Body of pancreas (tissue), 4 donors: Measurements from ENCODE around the gene ZNF277. TPM values are rescaled to one million over a fixed set of nuclear protein-coding genes. Genes with fewer than 3 reads are reported as not detected.

ENCODE experiments used
- ATAC-seq: fragments of 150-250 bp; one replicate; pipeline ENCODE4 v1.9.1; 2016
- DNase-seq, 4 donors: peaks; one replicate each; pipeline ENCODE4 v3.0.0-alpha.2; 2019
- H3K27ac ChIP-seq, 4 donors: fragments of 200-600 bp; sonication (generic); 1 replicate in 3 of 4; 2 replicates in 1 of 4; pipeline versions ENCODE4 v1.5.1 to v1.6.1; 2016 to 2019; ENCODE audit warnings: mild to moderate bottlenecking in 1 of 4, mixed read lengths in 1 of 4, moderate library complexity in 1 of 4
- H3K27me3 ChIP-seq, 2 donors: fragments of 200-600 bp; sonication (generic); one replicate each; pipeline ENCODE4 v1.6.0; 2016; ENCODE audit warnings: mild to moderate bottlenecking in 1 of 2
- H3K36me3 ChIP-seq, 2 donors: fragments of 200-600 bp; sonication (generic); replicated peaks in 1 of 2; 2 replicates each; pipeline ENCODE4 v1.5.1; 2016; ENCODE audit warnings: low read depth in 2 of 2; ENCODE audit not compliant: insufficient read depth in 1 of 2
- H3K4me1 ChIP-seq: fragments of 200-600 bp; sonication (generic); one replicate; pipeline ENCODE4 v1.6.0; 2016
- H3K4me3 ChIP-seq, 2 donors: fragments of 200-600 bp; sonication (generic); 1 replicate in 1 of 2; 2 replicates in 1 of 2; pipeline ENCODE4 v1.5.1; 2016 to 2019
- H3K9me3 ChIP-seq, 3 donors: fragments of 200-600 bp; sonication (generic); 1 replicate in 2 of 3; 2 replicates in 1 of 3; pipeline ENCODE4 v1.5.1; 2016
- CTCF ChIP-seq, 7 experiments: fragments of 450-650 bp in 4 of 7; fragments of 200-600 bp in 3 of 7; sonication (generic) in 3 of 7; IDR thresholded peaks; one replicate each; pipeline ENCODE4 v1.5.1; 2016 to 2019; ENCODE audit warnings: antibody characterized with exemption in 7 of 7
- POLR2A ChIP-seq, 3 donors: fragments of 450-650 bp; IDR thresholded peaks; one replicate each; pipeline ENCODE4 v1.6.1; 2016; ENCODE audit warnings: antibody characterized with exemption in 3 of 3, mild to moderate bottlenecking in 2 of 3
- WGBS, 2 donors: methylation state at CpG; one replicate each; pipeline ENCODE4 v1.1.5; 2017; 5-methylcytosine and 5-hydroxymethylcytosine counted together
- intact Hi-C: fragments of 100-400 bp; cut with DNase I; formaldehyde crosslinking; loops from one replicate; pipeline ENCODE4 v1.15.1; 2023
- total RNA-seq, 2 donors: library from RNA; depleted of rRNA; stranded (reverse); fragments of >200 nt; gene quantifications; one replicate each; pipeline ENCODE4 v1.1.0, GENCODE V29; 2016

ZNF277 gene
- total RNA-seq, 2 donors from 2014 or later, result 12.9 to 34.0 TPM

- Histone ChIP-seq H3K27me3 (no peaks in the 10 kb centered on the region), H3K4me1 (no peaks in the 10 kb centered on the region), H3K4me3 (no peak overlapping the region), H3K27ac (no peak overlapping the region), H3K36me3 (no peaks in the 10 kb centered on the region), H3K9me3 (no peaks in the 10 kb centered on the region)
- TF ChIP-seq CTCF (IDR thresholded peaks at IDR 0.05) (no peak), POLR2A (IDR thresholded peaks at IDR 0.05) (no peak)
- intact Hi-C loops, result no loop called here
- DNase-seq (no peak), ATAC-seq (no peak)
Measured at GRCh38 chr7:112193915-112194502, 12.5 kb upstream of the ZNF277 start.

GRCh38 chr7:112195717-112196116 lies 10.8 kb upstream of the ZNF277 start:
- no peak for DNase-seq
- ATAC-seq, result no peak
- Histone ChIP-seq H3K27ac (no peak overlapping the region), H3K4me1 (no peaks in the 10 kb centered on the region), H3K9me3 (no peaks in the 10 kb centered on the region), H3K27me3 (no peaks in the 10 kb centered on the region), H3K4me3 (no peak overlapping the region), H3K36me3 (no peaks in the 10 kb centered on the region)
- intact Hi-C loops, result no loop called here
- TF ChIP-seq CTCF (IDR thresholded peaks at IDR 0.05), result no peak
- TF ChIP-seq POLR2A (IDR thresholded peaks at IDR 0.05), result no peak
- WGBS, 2 donors, result 66 to 70% methylated on average over 5 of the region's 5 CpGs

GRCh38 chr7:112197322-112197721 lies 9.2 kb upstream of the ZNF277 start:
- Histone ChIP-seq H3K4me3 (no peak overlapping the region), H3K4me1 (no peaks in the 10 kb centered on the region), H3K9me3 (no peaks in the 10 kb centered on the region), H3K36me3 (no peaks in the 10 kb centered on the region), H3K27me3 (no peaks in the 10 kb centered on the region), H3K27ac (no peak overlapping the region)
- intact Hi-C loops, result no loop called here
- DNase-seq, result no peak
- ATAC-seq, result no peak
- 81 to 83% methylated on average over 6 of the region's 6 CpGs for WGBS, 2 donors
- TF ChIP-seq CTCF (IDR thresholded peaks at IDR 0.05) (no peak), POLR2A (IDR thresholded peaks at IDR 0.05) (no peak)

- no peak overlapping the region for H3K4me3 ChIP-seq
- 73 to 77% methylated on average over 2 of the region's 2 CpGs for WGBS, 2 donors
Measured at GRCh38 chr7:112199035-112199655, 7.3 kb upstream of the ZNF277 start.

More at GRCh38 chr7:112199035-112199655, 7.3 kb upstream of the ZNF277 start:
- no peak overlapping the region for H3K27ac ChIP-seq
- H3K9me3 ChIP-seq, result no peaks in the 10 kb centered on the region
- TF ChIP-seq POLR2A (IDR thresholded peaks at IDR 0.05), result no peak
- TF ChIP-seq CTCF (IDR thresholded peaks at IDR 0.05), result no peak
- H3K36me3 ChIP-seq, result no peaks in the 10 kb centered on the region
- no peak for ATAC-seq
- intact Hi-C loops, result no loop called here
- H3K4me1 ChIP-seq, result peaks cover 11% of the 10 kb centered on the region
- H3K27me3 ChIP-seq, result no peaks in the 10 kb centered on the region
- DNase-seq, result no peak
